Loucy (cell line): ENCODE results near the gene NCOR2.

Source experiments
- H2AFZ ChIP-seq: fragments of 200-600 bp; sonication (generic); 2 replicates; pipeline ENCODE4 v1.6.0; 2016; ENCODE audit warnings: antibody characterized with exemption, mild to moderate bottlenecking, low read length, moderate library complexity
- H3F3A ChIP-seq: fragments of 200-600 bp; 2 replicates; pipeline ENCODE4 v1.6.0; 2016; ENCODE audit warnings: antibody characterized with exemption, low read depth, mild to moderate bottlenecking
- H3K27me3 ChIP-seq: fragments of 200-600 bp; sonication (generic); 2 replicates; pipeline ENCODE4 v1.6.1; 2014; ENCODE audit warnings: low read length, mild to moderate bottlenecking; ENCODE audit not compliant: insufficient read depth, poor library complexity, severe bottlenecking
- H3K36me3 ChIP-seq: fragments of 200-600 bp; sonication (generic); 2 replicates; pipeline ENCODE4 v1.6.1; 2016; ENCODE audit warnings: low read length; ENCODE audit not compliant: insufficient read depth
- H3K4me1 ChIP-seq: fragments of 200-600 bp; sonication (generic); 2 replicates; pipeline ENCODE4 v1.5.1; 2014; ENCODE audit warnings: low read length, mild to moderate bottlenecking; ENCODE audit not compliant: insufficient read depth, poor library complexity, severe bottlenecking
- H3K4me2 ChIP-seq: fragments of 200-600 bp; sonication (generic); 2 replicates; pipeline ENCODE4 v1.6.0; 2014; ENCODE audit warnings: antibody characterized with exemption, low read length, low read depth, mild to moderate bottlenecking; ENCODE audit not compliant: poor library complexity, severe bottlenecking
- H3K4me3 ChIP-seq: fragments of 200-600 bp; sonication (generic); 2 replicates; pipeline ENCODE4 v1.5.1; 2014; ENCODE audit warnings: low read length, mild to moderate bottlenecking, mixed read lengths; ENCODE audit not compliant: poor library complexity, severe bottlenecking
- H3K79me2 ChIP-seq: fragments of 200-600 bp; sonication (generic); 2 replicates; pipeline ENCODE4 v1.6.1; 2014; ENCODE audit warnings: low read length; ENCODE audit not compliant: insufficient read depth
- H3K9ac ChIP-seq: fragments of 200-600 bp; sonication (generic); 2 replicates; pipeline ENCODE4 v1.6.0; 2014; ENCODE audit warnings: mild to moderate bottlenecking, low read depth, low read length, moderate library complexity; ENCODE audit not compliant: poor library complexity, severe bottlenecking
- H3K9me2 ChIP-seq: fragments of 200-600 bp; sonication (generic); replicated peaks from 2 replicates; pipeline ENCODE4 v1.6.1; 2016; ENCODE audit warnings: low read depth, low read length, mixed read lengths
- H3K9me3 ChIP-seq: fragments of 200-600 bp; sonication (generic); 2 replicates; pipeline ENCODE4 v1.6.1; 2014; ENCODE audit warnings: mild to moderate bottlenecking, antibody characterized with exemption, low read length, low read depth; ENCODE audit not compliant: insufficient read depth
- H4K20me1 ChIP-seq: fragments of 200-600 bp; sonication (generic); 2 replicates; pipeline ENCODE4 v1.6.0; 2014; ENCODE audit warnings: antibody characterized with exemption, low read length, mild to moderate bottlenecking; ENCODE audit not compliant: insufficient read depth, poor library complexity, severe bottlenecking
- EZH2phosphoT487 ChIP-seq: fragments of 200-600 bp; IDR thresholded peaks from 2 replicates; pipeline ENCODE4 v1.6.1; 2018; ENCODE audit warnings: antibody characterized with exemption, mild to moderate bottlenecking, moderate library complexity, borderline replicate concordance
- TF ChIP-seq, protein P1 (sequence below): fragments of 200-600 bp; sonication (generic); conservative IDR thresholded peaks from 2 replicates; pipeline ENCODE4 v1.5.1; 2014; ENCODE audit warnings: mild to moderate bottlenecking, antibody characterized with exemption, low read length

Gene NCOR2

DNA sequence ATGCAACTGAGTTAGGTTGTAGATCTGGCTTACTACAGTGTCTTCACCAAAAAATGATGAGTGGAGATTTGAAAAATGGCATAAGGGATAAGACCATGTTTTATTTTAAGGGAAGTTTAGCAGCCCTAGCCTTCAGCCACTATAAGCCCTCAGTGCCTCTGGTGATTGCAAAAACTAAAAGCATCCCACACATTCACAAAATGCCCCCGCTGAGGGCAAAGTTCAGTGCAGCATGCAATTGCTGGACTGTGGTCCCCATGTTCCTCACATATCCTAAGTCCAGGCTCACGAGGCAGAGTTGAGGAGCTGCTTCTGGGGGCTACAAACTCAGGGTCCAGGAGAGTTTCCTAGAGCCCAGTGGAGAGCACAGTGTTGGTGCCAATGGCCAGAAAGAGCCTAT is 29.6 kb upstream of the NCOR2 start:
- H3K4me2 ChIP-seq, result no peak overlapping the region
- no peak for TF ChIP-seq EZH2phosphoT487
- TF ChIP-seq, protein P1, sequence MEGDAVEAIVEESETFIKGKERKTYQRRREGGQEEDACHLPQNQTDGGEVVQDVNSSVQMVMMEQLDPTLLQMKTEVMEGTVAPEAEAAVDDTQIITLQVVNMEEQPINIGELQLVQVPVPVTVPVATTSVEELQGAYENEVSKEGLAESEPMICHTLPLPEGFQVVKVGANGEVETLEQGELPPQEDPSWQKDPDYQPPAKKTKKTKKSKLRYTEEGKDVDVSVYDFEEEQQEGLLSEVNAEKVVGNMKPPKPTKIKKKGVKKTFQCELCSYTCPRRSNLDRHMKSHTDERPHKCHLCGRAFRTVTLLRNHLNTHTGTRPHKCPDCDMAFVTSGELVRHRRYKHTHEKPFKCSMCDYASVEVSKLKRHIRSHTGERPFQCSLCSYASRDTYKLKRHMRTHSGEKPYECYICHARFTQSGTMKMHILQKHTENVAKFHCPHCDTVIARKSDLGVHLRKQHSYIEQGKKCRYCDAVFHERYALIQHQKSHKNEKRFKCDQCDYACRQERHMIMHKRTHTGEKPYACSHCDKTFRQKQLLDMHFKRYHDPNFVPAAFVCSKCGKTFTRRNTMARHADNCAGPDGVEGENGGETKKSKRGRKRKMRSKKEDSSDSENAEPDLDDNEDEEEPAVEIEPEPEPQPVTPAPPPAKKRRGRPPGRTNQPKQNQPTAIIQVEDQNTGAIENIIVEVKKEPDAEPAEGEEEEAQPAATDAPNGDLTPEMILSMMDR, result no peak

DNA sequence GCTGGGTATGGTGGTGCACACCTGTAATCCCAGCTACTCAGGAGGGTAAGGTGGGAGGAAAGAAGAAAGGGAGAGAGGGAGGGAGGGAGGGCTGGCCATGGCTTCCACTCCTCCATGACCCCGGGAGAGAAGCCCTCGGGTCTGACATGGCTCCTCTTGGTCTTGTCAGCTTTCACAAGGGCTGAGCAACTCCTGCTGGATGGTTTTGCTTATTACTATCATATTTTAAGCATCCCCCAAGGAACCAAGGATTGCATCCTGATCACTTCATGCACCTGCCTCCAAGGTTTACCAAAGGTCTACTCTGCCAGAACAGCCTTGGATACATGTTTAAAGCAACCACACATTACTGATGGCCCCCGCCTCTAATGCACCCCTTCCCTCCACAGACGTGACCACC is 28.0 kb upstream of the NCOR2 start:
- no peaks in the 10 kb centered on the region for H3K79me2 ChIP-seq
- no peaks in the 10 kb centered on the region for H3K27me3 ChIP-seq
- H3K4me1 ChIP-seq, result peaks cover 3% of the 10 kb centered on the region
- H3K9me2 ChIP-seq, result no peaks in the 10 kb centered on the region
- H3K9ac ChIP-seq, result no peak overlapping the region
- no peaks in the 10 kb centered on the region for H4K20me1 ChIP-seq
- no peaks in the 10 kb centered on the region for H3F3A ChIP-seq
- H3K36me3 ChIP-seq, result no peaks in the 10 kb centered on the region
- TF ChIP-seq, protein P1, result no peak
- no peak for TF ChIP-seq EZH2phosphoT487
- H3K4me3 ChIP-seq, result no peak overlapping the region
- no peaks in the 10 kb centered on the region for H3K9me3 ChIP-seq
- H3K4me2 ChIP-seq, result no peak overlapping the region
- no peak overlapping the region for H2AFZ ChIP-seq

More for the DNA sequence above, 29.6 kb upstream of the NCOR2 start:
- Histone ChIP-seq H3K36me3 (no peaks in the 10 kb centered on the region), H3K4me3 (no peak overlapping the region), H3K9ac (no peak overlapping the region), H3K9me2 (no peaks in the 10 kb centered on the region), H3K27me3 (no peaks in the 10 kb centered on the region), H3K4me1 (peaks cover 3% of the 10 kb centered on the region), H3K79me2 (no peaks in the 10 kb centered on the region), H3F3A (no peaks in the 10 kb centered on the region), H4K20me1 (no peaks in the 10 kb centered on the region), H2AFZ (no peak overlapping the region), H3K9me3 (no peaks in the 10 kb centered on the region)

DNA sequence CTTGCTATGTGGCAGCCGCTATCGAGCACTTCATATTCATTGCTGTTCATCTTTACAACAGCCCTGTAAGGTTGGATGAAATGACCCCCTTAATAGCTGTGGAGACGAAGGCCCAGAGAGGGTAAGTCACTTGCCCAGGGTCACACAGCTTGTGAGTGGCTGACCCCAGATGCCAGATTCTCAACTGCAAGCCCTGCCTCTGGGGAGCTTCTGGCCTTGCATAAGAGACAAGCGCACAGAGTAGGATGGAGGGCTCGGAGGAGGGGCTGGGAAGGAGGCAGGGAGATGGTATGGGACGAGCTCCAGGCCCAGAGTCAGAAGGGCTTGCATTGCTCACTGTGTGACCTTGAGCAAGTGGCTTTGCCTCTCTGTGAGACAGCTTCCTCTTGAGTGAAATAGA is 27.4 kb upstream of the NCOR2 start:
- no peaks in the 10 kb centered on the region for H3K27me3 ChIP-seq
- H3K4me3 ChIP-seq, result no peak overlapping the region
- no peaks in the 10 kb centered on the region for H3K9me2 ChIP-seq
- H3K36me3 ChIP-seq, result no peaks in the 10 kb centered on the region
- no peaks in the 10 kb centered on the region for H3F3A ChIP-seq
- no peaks in the 10 kb centered on the region for H3K9me3 ChIP-seq
- peaks cover 3% of the 10 kb centered on the region for H3K4me1 ChIP-seq
- no peaks in the 10 kb centered on the region for H3K79me2 ChIP-seq
- TF ChIP-seq, protein P1, result no peak
- TF ChIP-seq EZH2phosphoT487, result no peak
- H3K4me2 ChIP-seq, result no peak overlapping the region
- H2AFZ ChIP-seq, result no peak overlapping the region
- H4K20me1 ChIP-seq, result no peaks in the 10 kb centered on the region
- H3K9ac ChIP-seq, result no peak overlapping the region
